ENCODE results near the gene AKIRIN2.

- TF ChIP-seq POLR2A (IDR thresholded peaks at IDR 0.05; ENCODE audit: low read length): no peak
- TF ChIP-seq GATA1 (IDR thresholded peaks at IDR 0.05; ENCODE audit: low read depth, low read length): no peak
Measured at GRCh38 chr6:87699576-87699975, 2.5 kb downstream of the AKIRIN2 start.
